GM12892 (cell line): Measurements from ENCODE around the gene SHC4.
"Not testable (repeated sequence)": the region's sequence is repeated elsewhere in the genome, so short reads cannot be mapped to it uniquely, and the experiment has no call there.

Experiments used
- DNase-seq: peaks from one replicate; pipeline ENCODE4 v3.0.0; 2011; ENCODE audit not compliant: insufficient read length
- FAIRE-seq: peaks from 2 replicates; lab custom pipeline; 2011; peaks lifted over from hg19 to GRCh38; lab: Jason Lieb, UNC
- POLR2A ChIP-seq: IDR thresholded peaks from 2 replicates; pipeline ENCODE4 v1.6.1; 2011; ENCODE audit warnings: low read depth, low read length, control low read depth
- POLR2AphosphoS5 ChIP-seq: IDR thresholded peaks from 2 replicates; pipeline ENCODE4 v1.6.1; 2011; ENCODE audit warnings: low read depth, low read length, control low read depth
- TAF1 ChIP-seq: IDR thresholded peaks from 2 replicates; pipeline ENCODE4 v1.6.1; 2011; ENCODE audit warnings: low read depth, mild to moderate bottlenecking, control low read depth, low read length, borderline replicate concordance

SHC4 gene

GRCh38 chr15:48981941-48982340 lies 18.2 kb upstream of the SHC4 start:
- DNase-seq (no peak), FAIRE-seq (no peak)
- no peak for TF ChIP-seq POLR2A
- no peak for TF ChIP-seq TAF1
- no peak for TF ChIP-seq POLR2AphosphoS5

- FAIRE-seq (no peak), DNase-seq (no peak)
- TF ChIP-seq POLR2A (no peak), POLR2AphosphoS5 (no peak), TAF1 (no peak)
These were observed 14.9 kb upstream of the SHC4 start for GRCh38 chr15:48978638-48979037.

GRCh38 chr15:48976444-48977088 lies 12.8 kb upstream of the SHC4 start:
- no peak for TF ChIP-seq TAF1
- no peak for TF ChIP-seq POLR2A
- TF ChIP-seq POLR2AphosphoS5, result no peak
- FAIRE-seq (no peak), DNase-seq (no peak)

GRCh38 chr15:48975472-48976419 lies 12.0 kb upstream of the SHC4 start:
- peak; percentile 89 for FAIRE-seq
- TF ChIP-seq TAF1 (no peak), POLR2AphosphoS5 (no peak), POLR2A (no peak)

GRCh38 chr15:48974882-48975281 lies 11.2 kb upstream of the SHC4 start:
- DNase-seq, result no peak
- FAIRE-seq, result no peak
- TF ChIP-seq POLR2AphosphoS5 (no peak), TAF1 (no peak), POLR2A (no peak)

More at GRCh38 chr15:48975472-48976419, 12.0 kb upstream of the SHC4 start:
- DNase-seq, result peak; percentile 70

GRCh38 chr15:48972750-48973503 lies 9.2 kb upstream of the SHC4 start:
- DNase-seq, result no peak
- no peak for TF ChIP-seq POLR2AphosphoS5
- no peak for FAIRE-seq

GRCh38 chr15:48970926-48971325 lies 7.2 kb upstream of the SHC4 start:
- DNase-seq, FAIRE-seq: not testable (repeated sequence)

- no peak for DNase-seq
- no peak for FAIRE-seq
- TF ChIP-seq POLR2AphosphoS5, result no peak
- TF ChIP-seq POLR2A, result no peak
- TF ChIP-seq TAF1, result no peak
These were observed 4.3 kb upstream of the SHC4 start for GRCh38 chr15:48968066-48968465.

- DNase-seq (no peak), FAIRE-seq (no peak)
- TF ChIP-seq POLR2AphosphoS5, result no peak
- TF ChIP-seq TAF1, result no peak
- TF ChIP-seq POLR2A, result no peak
These were observed 3.6 kb upstream of the SHC4 start for GRCh38 chr15:48967336-48967735.

- DNase-seq (no peak), FAIRE-seq (peak; percentile 82)
- TF ChIP-seq TAF1, result no peak
- TF ChIP-seq POLR2A, result no peak
- no peak for TF ChIP-seq POLR2AphosphoS5
These were observed 3.0 kb upstream of the SHC4 start for GRCh38 chr15:48966595-48967301.

GRCh38 chr15:48965972-48966371 lies 2.3 kb upstream of the SHC4 start:
- DNase-seq (no peak), FAIRE-seq (peak; percentile 68)
- TF ChIP-seq POLR2A (no peak), POLR2AphosphoS5 (no peak), TAF1 (no peak)
